Keratinocyte (primary cell): ENCODE data around the gene RAVER1. TPM values are rescaled to one million over a fixed set of nuclear protein-coding genes. Genes with fewer than 3 reads are reported as not detected.

Experiments used
- DNase-seq: peaks from one replicate; pipeline ENCODE4 v3.0.0-alpha.2; 2011; ENCODE audit warnings: low read depth, missing footprints, low spot score
- FAIRE-seq: peaks from 2 replicates; lab custom pipeline; 2011; peaks lifted over from hg19 to GRCh38; lab: Jason Lieb, UNC
- H2AFZ ChIP-seq: 2 replicates; pipeline ENCODE4 v1.6.0; 2012; ENCODE audit warnings: low read length, control low read depth, inconsistent platforms; ENCODE audit not compliant: control insufficient read depth
- H3K27ac ChIP-seq: 2 replicates; pipeline ENCODE4 v1.5.1; 2011; ENCODE audit warnings: low read length; ENCODE audit not compliant: control insufficient read depth, insufficient read depth
- H3K27me3 ChIP-seq: 3 replicates; pipeline ENCODE4 v1.6.0; 2011; ENCODE audit warnings: low read length; ENCODE audit not compliant: control insufficient read depth, insufficient read depth; ENCODE audit errors: extremely low read depth
- H3K36me3 ChIP-seq, 2 experiments: 2 replicates in 1 of 2; 3 replicates in 1 of 2; pipeline ENCODE4 v1.5.1; 2011; ENCODE audit warnings: low read length in 2 of 2, mild to moderate bottlenecking in 1 of 2; ENCODE audit not compliant: control insufficient read depth in 2 of 2, insufficient read depth in 2 of 2; ENCODE audit errors: extremely low read depth in 1 of 2
- H3K4me1 ChIP-seq: 3 replicates; pipeline ENCODE4 v1.5.1; 2011; ENCODE audit warnings: low read length; ENCODE audit not compliant: control insufficient read depth, insufficient read depth; ENCODE audit errors: extremely low read depth
- H3K4me2 ChIP-seq: 3 replicates; pipeline ENCODE4 v1.6.0; 2011; ENCODE audit warnings: low read depth, low read length; ENCODE audit not compliant: control insufficient read depth, insufficient read depth; ENCODE audit errors: extremely low read depth
- H3K4me3 ChIP-seq, 3 experiments: fragments of 200-600 bp in 1 of 3; sonication (generic) in 1 of 3; 2 replicates in 2 of 3; 3 replicates in 1 of 3; pipeline ENCODE4 v1.5.1; 2011 to 2016; ENCODE audit warnings: low read length in 3 of 3, mild to moderate bottlenecking in 3 of 3, control low read depth in 2 of 3, inconsistent platforms in 1 of 3, low read depth in 1 of 3, mixed read lengths in 1 of 3, mixed run types in 1 of 3, moderate library complexity in 1 of 3; ENCODE audit not compliant: control insufficient read depth in 2 of 3, insufficient read depth in 2 of 3; ENCODE audit errors: extremely low read depth in 1 of 3
- H3K79me2 ChIP-seq: 2 replicates; pipeline ENCODE4 v1.6.0; 2012; ENCODE audit warnings: low read length; ENCODE audit not compliant: control insufficient read depth, insufficient read depth
- H3K9ac ChIP-seq: 3 replicates; pipeline ENCODE4 v1.6.0; 2011; ENCODE audit warnings: low read length; ENCODE audit not compliant: control insufficient read depth, insufficient read depth; ENCODE audit errors: extremely low read depth
- H3K9me1 ChIP-seq: 3 replicates; pipeline ENCODE4 v1.6.0; 2011; ENCODE audit warnings: low read length; ENCODE audit not compliant: control insufficient read depth, insufficient read depth; ENCODE audit errors: extremely low read depth
- H3K9me3 ChIP-seq: 2 replicates; pipeline ENCODE4 v1.5.1; 2012; ENCODE audit warnings: low read depth, low read length; ENCODE audit not compliant: control insufficient read depth
- H4K20me1 ChIP-seq: 3 replicates; pipeline ENCODE4 v1.6.0; 2011; ENCODE audit warnings: low read length; ENCODE audit not compliant: control insufficient read depth, insufficient read depth; ENCODE audit errors: extremely low read depth
- CTCF ChIP-seq, 3 experiments: IDR thresholded peaks in 1 of 3; conservative IDR thresholded peaks in 1 of 3; optimal IDR thresholded peaks in 1 of 3; 2 replicates in 2 of 3; 3 replicates in 1 of 3; pipeline versions ENCODE3 to v1.5.1; 2011; ENCODE audit warnings: low read length in 3 of 3, mild to moderate bottlenecking in 3 of 3, moderate library complexity in 2 of 3, control low read depth in 1 of 3, inconsistent platforms in 1 of 3; ENCODE audit not compliant: insufficient read depth in 2 of 3; ENCODE audit errors: extremely low read depth in 1 of 3
- EZH2 ChIP-seq: IDR thresholded peaks from one replicate; pipeline ENCODE4 v1.6.1; 2012; ENCODE audit warnings: inconsistent platforms, mild to moderate bottlenecking, low read length, moderate library complexity
- dilution Hi-C: fragments of 300-500 bp; cut with MboI; formaldehyde crosslinking; loops from one replicate; pipeline ENCODE4 v1.7.0; 2020; ENCODE audit warnings: low sequenced_read_pairs; ENCODE audit not compliant: extremely low pct_ligation_motif_present
- polyA plus RNA-seq, 5 experiments: library from polyadenylated mRNA; depleted of rRNA in 3 of 5; stranded (reverse) in 3 of 5; stranded (forward) in 1 of 5; unstranded in 1 of 5; fragments of >200 nt; gene quantifications; 1 replicate in 1 of 5; 2 replicates in 3 of 5; 3 replicates in 1 of 5; pipeline versions ENCODE4 v1.2.1 to v1.2.3, GENCODE V29; 2011 to 2012; ENCODE audit warnings: missing spikeins in 2 of 5, low read depth in 1 of 5, low replicate concordance in 1 of 5

RAVER1 gene
- polyA plus RNA-seq, 1 donor (not counting 4 experiments of a cell fraction or from before 2014, with no cell fraction given): 0.84 TPM

GRCh38 chr19:10363789-10364281 is 30.5 kb upstream of the RAVER1 start:
- H3K9me3 ChIP-seq: no peaks in the 10 kb centered on the region
- H3K27ac ChIP-seq: no peak overlapping the region
- DNase-seq: no peak
- H3K27me3 ChIP-seq: no peaks in the 10 kb centered on the region
- H3K4me1 ChIP-seq: no peaks in the 10 kb centered on the region
- no peak for TF ChIP-seq CTCF (optimal IDR thresholded peaks at IDR 0.05 in 1 of 3, IDR thresholded peaks at IDR 0.05 in 1 of 3, conservative IDR thresholded peaks at IDR 0.05 in 1 of 3; ENCODE audit: extremely low read depth in 1 of 3, insufficient read depth in 2 of 3, low read length in 3 of 3)
- no peak for TF ChIP-seq EZH2
- no peak overlapping the region for H3K9ac ChIP-seq
- peaks cover 14 to 26% of the 10 kb centered on the region in 2 experiments for H3K36me3 ChIP-seq
- peaks cover 5% of the 10 kb centered on the region for H4K20me1 ChIP-seq
- H3K4me3 ChIP-seq: no peak overlapping the region
- no peak overlapping the region for H3K4me2 ChIP-seq
- H2AFZ ChIP-seq: no peak overlapping the region
- dilution Hi-C loops: no loop called here
- FAIRE-seq: no peak
- H3K79me2 ChIP-seq: no peaks in the 10 kb centered on the region
- H3K9me1 ChIP-seq: peaks cover 3% of the 10 kb centered on the region

- Histone ChIP-seq H3K9ac (no peak overlapping the region), H3K9me3 (no peaks in the 10 kb centered on the region), H3K27ac (no peak overlapping the region), H3K4me3 (no peak overlapping the region), H3K79me2 (no peaks in the 10 kb centered on the region), H3K27me3 (no peaks in the 10 kb centered on the region), H4K20me1 (peaks cover 5% of the 10 kb centered on the region), H3K4me2 (no peak overlapping the region), H3K4me1 (no peaks in the 10 kb centered on the region), H3K36me3 (peaks cover 9 to 20% of the 10 kb centered on the region in 2 experiments), H2AFZ (no peak overlapping the region), H3K9me1 (peaks cover 3% of the 10 kb centered on the region)
- FAIRE-seq (no peak), DNase-seq (no peak)
- TF ChIP-seq CTCF (optimal IDR thresholded peaks at IDR 0.05 in 1 of 3, IDR thresholded peaks at IDR 0.05 in 1 of 3, conservative IDR thresholded peaks at IDR 0.05 in 1 of 3; ENCODE audit: extremely low read depth in 1 of 3, insufficient read depth in 2 of 3, low read length in 3 of 3): no peak
- no peak for TF ChIP-seq EZH2
- dilution Hi-C loops: no loop called here
These were observed 28.9 kb upstream of the RAVER1 start for GRCh38 chr19:10362259-10362658.
